Stomach (tissue), 4 donors: Measurements from ENCODE around the gene RNPS1.

Source experiments
- CTCF ChIP-seq, 7 experiments: fragments of 450-650 bp in 4 of 7; fragments of 200-600 bp in 3 of 7; sonication (generic) in 3 of 7; IDR thresholded peaks; one replicate each; pipeline ENCODE4 v1.5.1; 2016 to 2019; ENCODE audit warnings: antibody characterized with exemption in 7 of 7, control low read depth in 2 of 7, mild to moderate bottlenecking in 1 of 7
- EP300 ChIP-seq: sonication (generic); formaldehyde crosslinking; IDR thresholded peaks from one replicate; pipeline ENCODE4 v1.6.1; 2017; ENCODE audit warnings: antibody characterized with exemption
- POLR2A ChIP-seq, 4 donors: fragments of 450-650 bp; IDR thresholded peaks; one replicate each; pipeline ENCODE4 v1.6.1; 2016; ENCODE audit warnings: antibody characterized with exemption in 4 of 4, control low read depth in 2 of 4, mild to moderate bottlenecking in 1 of 4, moderate library complexity in 1 of 4
- POLR2AphosphoS5 ChIP-seq, 3 donors: sonication (generic); formaldehyde crosslinking; IDR thresholded peaks; one replicate each; pipeline ENCODE4 v1.6.1; 2016; ENCODE audit warnings: antibody characterized with exemption in 3 of 3

DNA sequence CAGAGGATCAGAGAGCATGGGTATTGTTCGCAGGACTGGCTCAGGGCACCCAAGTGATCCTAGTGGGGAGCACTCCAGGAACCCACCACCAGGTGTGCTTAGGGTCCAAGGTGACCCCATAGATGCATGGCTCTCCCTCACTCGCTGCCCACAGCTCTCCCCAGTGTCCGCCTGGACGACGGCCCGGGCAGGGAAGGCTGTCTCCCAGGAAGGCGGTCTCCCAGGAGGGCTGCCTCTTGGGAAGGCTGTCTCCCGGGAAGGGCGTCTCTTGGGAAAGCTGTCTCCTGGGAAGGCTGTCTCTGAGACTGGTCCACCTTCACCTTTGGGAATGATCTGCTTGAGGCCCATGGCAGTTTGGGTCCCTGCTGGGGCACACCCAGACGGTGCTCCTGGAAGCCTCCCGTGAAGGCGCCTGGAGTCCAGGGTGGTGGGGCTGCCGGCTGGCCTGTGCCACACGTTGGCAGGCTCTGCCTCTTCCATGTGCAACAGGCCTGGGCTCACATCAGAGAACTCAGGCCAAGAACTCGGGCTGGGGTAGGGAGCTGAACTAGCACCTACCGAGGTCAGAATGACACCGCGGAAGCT lies 21.5 kb downstream of the RNPS1 start:
- TF ChIP-seq POLR2A (IDR thresholded peaks at IDR 0.05): no peak
- no peak for TF ChIP-seq CTCF (IDR thresholded peaks at IDR 0.05)
- TF ChIP-seq EP300: no peak
- no peak for TF ChIP-seq POLR2AphosphoS5 (IDR thresholded peaks at IDR 0.05)
